ENCODE results near the gene CRYBG3.

Gene CRYBG3

DNA sequence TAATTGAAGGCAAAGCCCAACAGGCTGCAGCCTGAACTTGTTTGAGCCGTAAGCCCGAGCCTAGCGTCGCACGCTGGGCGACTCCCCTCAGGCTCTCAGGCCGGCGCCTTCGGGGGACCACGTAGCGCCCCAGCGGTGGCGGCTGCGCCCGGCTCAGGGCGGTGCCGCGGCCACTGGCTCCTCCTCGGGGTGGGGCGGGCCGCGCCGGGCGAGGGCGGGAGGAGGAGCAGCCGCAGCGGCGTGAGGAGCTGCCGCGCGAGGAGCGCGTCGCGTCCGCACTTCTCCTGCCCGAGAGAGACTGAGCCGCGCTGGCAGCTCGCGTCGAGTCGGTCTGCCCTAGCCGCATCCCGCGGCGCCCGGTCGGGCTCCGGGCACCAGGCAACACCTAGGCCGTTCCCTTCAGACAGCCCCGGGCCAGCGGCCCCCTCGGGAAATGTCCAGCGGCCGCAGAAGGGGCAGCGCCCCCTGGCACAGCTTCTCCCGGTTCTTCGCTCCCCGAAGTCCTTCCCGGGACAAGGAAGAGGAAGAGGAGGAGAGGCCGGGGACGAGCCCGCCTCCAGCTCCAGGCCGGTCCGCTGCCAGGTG, at the start of gene CRYBG3:
CRYBG3 (plus strand) TSS at position 238 of the 585 bp plus-strand sequence; CDS start at position 434, 196 bp downstream.
- TF ChIP-seq, protein P1, sequence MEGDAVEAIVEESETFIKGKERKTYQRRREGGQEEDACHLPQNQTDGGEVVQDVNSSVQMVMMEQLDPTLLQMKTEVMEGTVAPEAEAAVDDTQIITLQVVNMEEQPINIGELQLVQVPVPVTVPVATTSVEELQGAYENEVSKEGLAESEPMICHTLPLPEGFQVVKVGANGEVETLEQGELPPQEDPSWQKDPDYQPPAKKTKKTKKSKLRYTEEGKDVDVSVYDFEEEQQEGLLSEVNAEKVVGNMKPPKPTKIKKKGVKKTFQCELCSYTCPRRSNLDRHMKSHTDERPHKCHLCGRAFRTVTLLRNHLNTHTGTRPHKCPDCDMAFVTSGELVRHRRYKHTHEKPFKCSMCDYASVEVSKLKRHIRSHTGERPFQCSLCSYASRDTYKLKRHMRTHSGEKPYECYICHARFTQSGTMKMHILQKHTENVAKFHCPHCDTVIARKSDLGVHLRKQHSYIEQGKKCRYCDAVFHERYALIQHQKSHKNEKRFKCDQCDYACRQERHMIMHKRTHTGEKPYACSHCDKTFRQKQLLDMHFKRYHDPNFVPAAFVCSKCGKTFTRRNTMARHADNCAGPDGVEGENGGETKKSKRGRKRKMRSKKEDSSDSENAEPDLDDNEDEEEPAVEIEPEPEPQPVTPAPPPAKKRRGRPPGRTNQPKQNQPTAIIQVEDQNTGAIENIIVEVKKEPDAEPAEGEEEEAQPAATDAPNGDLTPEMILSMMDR (IDR thresholded peaks at IDR 0.05; ENCODE audit: insufficient read depth, low read depth, low read length, missing control alignments) = no peak
- peak; percentile 94 for DNase-seq (ENCODE audit: low read depth)
- H3K4me3 ChIP-seq (ENCODE audit: low read depth, low read length) = peak within 1 kb of the TSS; percentile 89

DNA sequence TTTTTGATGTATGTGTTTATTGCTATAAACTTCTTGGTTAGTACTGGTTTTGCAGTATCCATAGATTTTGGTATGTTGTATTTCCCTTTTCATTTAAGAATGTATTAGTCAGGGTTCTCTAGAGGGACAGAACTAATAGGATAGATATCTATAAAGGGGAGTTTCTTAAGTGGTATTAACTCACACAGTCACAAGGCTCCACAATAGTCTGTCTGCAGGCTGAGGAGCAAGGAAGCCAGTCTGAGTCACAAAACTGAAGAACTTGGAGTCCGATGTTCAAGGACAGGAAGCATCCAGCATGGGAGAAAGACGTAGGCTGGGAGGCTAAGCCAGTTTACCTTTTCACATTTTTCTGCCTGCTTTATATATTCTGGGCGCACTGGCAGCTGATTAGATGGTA, 48.9 kb upstream of the CRYBG3 start:
- TF ChIP-seq, protein P1 (IDR thresholded peaks at IDR 0.05; ENCODE audit: insufficient read depth, low read depth, low read length, missing control alignments) = no peak
- DNase-seq (ENCODE audit: low read depth) = no peak
- H3K4me3 ChIP-seq (ENCODE audit: low read depth, low read length) = no peak overlapping the region

DNA sequence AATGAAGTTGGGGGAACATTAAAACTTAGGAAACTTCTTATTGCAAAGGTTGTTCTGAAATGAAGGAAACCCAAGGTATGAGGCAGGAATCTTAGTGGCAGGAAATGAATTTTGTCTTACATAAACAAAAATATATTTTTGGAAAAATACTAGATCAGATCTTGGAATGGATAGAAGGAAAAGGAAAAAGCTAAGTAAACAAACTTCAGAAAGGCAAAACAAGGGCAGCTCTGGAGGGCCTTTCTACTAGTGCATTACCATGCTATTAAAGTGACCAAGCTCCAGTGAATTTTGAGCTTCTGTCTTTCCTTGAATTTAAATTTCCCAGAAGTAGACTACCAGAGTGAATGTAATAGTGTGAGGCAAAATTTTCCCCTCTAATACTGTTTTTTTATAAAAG, 43.7 kb upstream of the CRYBG3 start:
- H3K4me3 ChIP-seq (ENCODE audit: low read depth, low read length) = no peak overlapping the region
- no peak for DNase-seq (ENCODE audit: low read depth)
- TF ChIP-seq, protein P1 (IDR thresholded peaks at IDR 0.05; ENCODE audit: insufficient read depth, low read depth, low read length, missing control alignments) = no peak

DNA sequence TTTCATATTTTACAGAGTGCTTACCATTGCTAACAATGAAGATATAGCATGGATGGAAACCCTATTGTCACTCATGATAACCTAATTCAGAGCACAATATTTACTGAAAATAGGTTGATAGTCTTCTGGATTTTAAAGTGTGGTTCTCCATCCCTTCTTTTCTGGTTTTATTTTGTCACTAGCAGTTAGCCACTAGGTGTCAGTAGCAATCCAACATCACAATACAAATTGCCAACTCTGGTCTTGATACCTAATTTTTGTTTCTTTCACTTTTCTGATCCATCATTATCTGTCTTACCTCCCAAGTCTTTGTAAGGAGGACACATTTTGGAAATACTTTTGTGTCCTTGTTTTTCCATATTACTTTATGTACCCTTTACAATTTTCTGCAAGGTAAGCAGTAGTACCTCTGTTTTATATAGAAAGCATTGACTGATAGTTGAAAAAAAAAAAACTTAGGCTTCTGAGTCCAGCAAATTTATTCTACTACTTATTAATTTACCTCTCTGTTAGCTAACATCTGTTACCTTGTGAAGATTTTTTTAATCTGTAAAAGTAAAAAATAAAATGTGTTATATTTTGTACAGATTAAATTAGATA, 28.3 kb upstream of the CRYBG3 start:
- H3K4me3 ChIP-seq (ENCODE audit: low read depth, low read length) = no peak overlapping the region
- TF ChIP-seq, protein P1 (IDR thresholded peaks at IDR 0.05; ENCODE audit: insufficient read depth, low read depth, low read length, missing control alignments) = peak; percentile 68
- peak; percentile 69 for DNase-seq (ENCODE audit: low read depth)

DNA sequence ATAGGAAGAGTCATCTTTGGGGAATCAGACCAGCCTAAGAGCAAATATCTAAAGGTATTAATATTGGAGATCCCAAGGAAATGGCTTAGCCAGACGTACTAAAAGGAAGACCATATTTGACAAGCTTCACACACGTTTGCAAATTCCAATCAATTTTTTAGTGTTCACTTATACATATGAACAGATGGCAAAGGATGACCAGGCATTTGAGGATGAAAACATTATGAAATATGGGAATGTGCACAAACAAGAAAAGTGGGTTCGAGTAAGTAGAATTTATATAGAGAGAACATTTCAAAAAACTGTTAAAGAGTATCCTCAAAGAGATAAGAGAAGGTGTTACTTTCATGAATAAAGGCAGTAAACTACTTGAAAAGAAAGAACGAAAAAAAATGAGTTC, 25.9 kb upstream of the CRYBG3 start:
- DNase-seq (ENCODE audit: low read depth) = no peak
- no peak overlapping the region for H3K4me3 ChIP-seq (ENCODE audit: low read depth, low read length)
- TF ChIP-seq, protein P1 (IDR thresholded peaks at IDR 0.05; ENCODE audit: insufficient read depth, low read depth, low read length, missing control alignments) = no peak

DNA sequence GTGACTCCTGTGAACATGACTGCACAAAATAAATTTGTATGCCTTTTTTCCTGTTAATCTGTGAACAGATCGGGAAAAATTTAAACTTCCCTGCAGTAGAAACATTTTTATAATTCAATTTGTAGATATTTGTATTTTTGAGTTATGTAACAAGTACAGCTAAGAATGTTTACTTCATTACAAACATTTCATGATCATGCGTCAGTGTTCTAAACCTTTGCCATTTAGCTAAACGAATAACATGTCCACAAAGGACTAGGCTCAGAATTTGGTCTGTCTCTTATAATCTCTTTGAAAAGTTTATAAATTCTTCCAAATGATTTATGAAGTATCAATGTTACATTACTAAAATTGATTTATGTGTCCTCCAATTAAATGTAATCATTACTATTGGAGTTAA, 17.3 kb upstream of the CRYBG3 start:
- TF ChIP-seq, protein P1 (IDR thresholded peaks at IDR 0.05; ENCODE audit: insufficient read depth, low read depth, low read length, missing control alignments) = no peak
- DNase-seq (ENCODE audit: low read depth) = no peak
- no peak overlapping the region for H3K4me3 ChIP-seq (ENCODE audit: low read depth, low read length)
